Fibroblast of villous mesenchyme (primary cell): Measurements from ENCODE around the gene ZSCAN32. TPM values are rescaled to one million over a fixed set of nuclear protein-coding genes. Genes with fewer than 3 reads are reported as not detected.

Experiments
- DNase-seq: peaks from one replicate; pipeline ENCODE4 v3.0.0-alpha.2; 2010; ENCODE audit warnings: low read depth
- H3K4me3 ChIP-seq: 2 replicates; pipeline ENCODE4 v1.5.1; 2011; ENCODE audit warnings: low read depth, mild to moderate bottlenecking, low read length
- CTCF ChIP-seq: IDR thresholded peaks from 2 replicates; pipeline ENCODE4 v1.5.1; 2012; ENCODE audit warnings: low read depth, mild to moderate bottlenecking, low read length; ENCODE audit not compliant: insufficient read depth
- total RNA-seq: library from RNA; depleted of rRNA; stranded (reverse); fragments of >200 nt; gene quantifications from 2 replicates; pipeline ENCODE4 v1.2.3, GENCODE V29; 2012

ZSCAN32 gene
- 12.1 and 12.6 TPM in 2 replicates for total RNA-seq

DNA sequence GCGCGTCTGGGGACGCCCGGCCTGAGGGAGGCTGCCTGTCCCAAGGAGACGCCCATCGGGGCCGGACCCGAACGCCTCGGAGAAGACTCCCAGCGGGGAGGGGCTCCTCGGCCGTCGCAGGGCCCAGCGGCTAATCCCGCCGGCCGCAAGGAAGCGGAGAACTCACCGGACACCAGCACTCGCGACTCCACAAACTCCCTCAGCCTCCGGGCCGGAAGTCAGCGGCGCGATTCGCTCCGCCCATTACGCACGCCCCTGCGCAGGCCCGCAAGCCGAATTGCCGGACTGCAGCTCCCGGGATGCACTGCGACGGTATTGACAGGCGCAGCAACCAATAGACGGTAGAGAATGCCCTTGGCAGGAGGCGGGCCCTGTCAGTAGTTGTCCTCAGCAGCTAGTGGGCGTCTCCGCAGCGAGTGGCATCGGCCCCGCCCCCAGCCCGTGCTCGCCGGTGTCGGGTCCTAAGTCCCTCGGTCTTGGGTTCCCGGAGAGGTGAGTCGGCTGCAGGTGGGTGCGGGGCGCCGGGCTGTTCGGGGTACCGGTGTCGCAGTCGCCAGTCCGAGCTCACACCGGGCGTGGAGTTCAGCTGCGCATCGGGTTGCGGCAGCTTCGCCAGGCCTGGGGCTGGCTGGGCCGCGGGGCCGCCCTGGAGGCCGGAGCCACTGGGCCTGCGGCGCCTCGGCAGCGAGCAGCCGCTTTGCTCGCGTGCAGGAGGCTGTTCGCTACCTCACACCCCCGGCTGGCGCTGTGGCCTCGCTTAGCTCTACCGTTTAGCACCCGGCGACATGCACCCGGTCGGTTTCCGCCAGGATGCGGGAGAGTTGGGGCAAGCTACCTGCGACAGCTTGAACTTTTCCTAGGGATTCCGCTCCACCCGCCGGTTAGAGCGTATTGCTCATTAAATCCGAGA lies at the start of gene ZSCAN32, which contains the start of gene ZNF174:
Gene ZSCAN32, minus strand, starts transcription at position 226 of the 910 bp plus-strand sequence. CDS start 3,447 bp downstream, outside the sequence.
Gene ZNF174, plus strand, starts transcription at position 437 of the 910 bp plus-strand sequence. CDS start 790 bp downstream, outside the sequence.
- DNase-seq = peak; percentile 99
- no peak for TF ChIP-seq CTCF
- peak within 1 kb of the TSS; percentile 69 for H3K4me3 ChIP-seq

DNA sequence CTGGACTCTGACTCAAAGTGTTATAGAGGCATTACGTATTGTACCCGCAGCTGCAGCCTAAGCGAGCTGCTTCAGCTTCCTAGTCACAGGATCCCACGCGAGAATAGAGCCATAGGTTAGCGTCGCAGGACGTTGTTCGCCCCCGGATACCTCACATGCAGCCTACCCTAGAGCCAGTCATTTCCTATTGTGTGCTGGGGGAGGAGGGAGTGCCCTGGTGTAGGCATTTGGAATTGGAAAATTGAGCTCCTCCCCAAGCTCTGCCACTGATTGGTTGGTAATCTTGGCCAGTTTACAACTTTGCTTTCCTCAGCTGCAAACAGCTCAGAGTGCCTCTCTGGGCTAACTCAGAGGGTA lies 43.2 kb upstream of the ZSCAN32 start:
- H3K4me3 ChIP-seq = peak overlapping the region; percentile 87
- TF ChIP-seq CTCF = peak; percentile 23
- DNase-seq = peak; percentile 81

- peak within 1 kb of the TSS; percentile 87 for H3K4me3 ChIP-seq
- no peak for TF ChIP-seq CTCF
- DNase-seq = peak; percentile 96
Measured at GRCh38 chr16:3443108-3444031, 42.6 kb upstream of the ZSCAN32 start, which contains the start of the genes NAA60 and ZNF597. Gene NAA60 (plus strand): TSS chr16:3443680. CDS start chr16:3476228, 32,548 bp downstream. Gene ZNF597 (minus strand): TSS chr16:3443504. CDS start chr16:3443153, 351 bp downstream.

GRCh38 chr16:3439637-3440036 lies 38.8 kb upstream of the ZSCAN32 start:
- TF ChIP-seq CTCF = no peak
- no peak overlapping the region for H3K4me3 ChIP-seq
- DNase-seq = no peak

GRCh38 chr16:3434373-3434772 lies 33.6 kb upstream of the ZSCAN32 start:
- no peak for DNase-seq
- H3K4me3 ChIP-seq = no peak overlapping the region
- TF ChIP-seq CTCF = no peak

GRCh38 chr16:3431779-3432219 lies 31.0 kb upstream of the ZSCAN32 start:
- no peak for TF ChIP-seq CTCF
- H3K4me3 ChIP-seq = peak overlapping the region; percentile 53
- peak; percentile 62 for DNase-seq
